Measurements from ENCODE around the gene MAGEA9B.
"Not testable (repeated sequence)": the region's sequence is repeated elsewhere in the genome, so short reads cannot be mapped to it uniquely, and the experiment has no call there.

Gene MAGEA9B, protein sequence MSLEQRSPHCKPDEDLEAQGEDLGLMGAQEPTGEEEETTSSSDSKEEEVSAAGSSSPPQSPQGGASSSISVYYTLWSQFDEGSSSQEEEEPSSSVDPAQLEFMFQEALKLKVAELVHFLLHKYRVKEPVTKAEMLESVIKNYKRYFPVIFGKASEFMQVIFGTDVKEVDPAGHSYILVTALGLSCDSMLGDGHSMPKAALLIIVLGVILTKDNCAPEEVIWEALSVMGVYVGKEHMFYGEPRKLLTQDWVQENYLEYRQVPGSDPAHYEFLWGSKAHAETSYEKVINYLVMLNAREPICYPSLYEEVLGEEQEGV

DNA sequence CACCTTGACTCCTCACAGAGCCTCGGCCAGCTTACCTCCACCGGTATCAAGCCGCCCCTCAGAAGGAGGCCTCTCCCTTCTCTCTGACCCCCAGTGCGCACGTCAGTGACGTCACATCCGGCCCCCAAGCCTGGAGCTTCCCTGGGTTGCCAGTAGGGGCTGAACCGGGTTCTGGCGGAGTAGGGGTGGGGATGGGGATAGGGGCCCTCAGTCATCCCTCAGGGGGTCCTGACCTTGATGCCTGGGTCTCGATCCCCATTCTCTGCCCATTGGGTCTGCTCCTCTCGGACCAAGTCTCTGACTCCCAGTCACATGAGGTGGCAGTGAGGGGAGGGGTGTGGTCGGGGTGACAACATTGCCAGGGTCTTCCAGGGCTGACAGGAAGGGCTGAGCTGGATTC is at the start of gene MAGEA9B:
MAGEA9B (minus strand) TSS at position 101 of the 400 bp plus-strand sequence. CDS start 4,280 bp downstream, outside the sequence.
- DNase-seq: not testable (repeated sequence)

DNA sequence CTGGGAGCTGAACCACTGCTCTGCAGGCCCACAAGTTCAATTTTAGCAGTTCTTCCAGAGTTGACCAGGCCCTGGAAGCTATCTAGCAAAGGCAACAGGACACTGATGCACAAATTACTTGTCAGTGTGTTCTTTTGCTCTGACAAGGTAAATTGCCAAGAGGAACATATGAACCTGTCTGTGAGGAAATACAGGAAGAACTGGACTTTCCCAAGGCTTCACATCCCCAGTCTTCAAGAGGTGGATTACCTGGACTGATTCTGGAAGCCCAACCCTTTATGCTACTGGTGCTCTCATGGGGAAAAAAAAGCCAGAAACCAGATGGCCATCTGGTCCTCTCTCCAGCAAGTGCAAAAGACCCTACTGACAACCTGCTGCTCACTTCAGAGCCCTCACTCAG is 46.3 kb upstream of the MAGEA9B start:
- no peak for DNase-seq

DNA sequence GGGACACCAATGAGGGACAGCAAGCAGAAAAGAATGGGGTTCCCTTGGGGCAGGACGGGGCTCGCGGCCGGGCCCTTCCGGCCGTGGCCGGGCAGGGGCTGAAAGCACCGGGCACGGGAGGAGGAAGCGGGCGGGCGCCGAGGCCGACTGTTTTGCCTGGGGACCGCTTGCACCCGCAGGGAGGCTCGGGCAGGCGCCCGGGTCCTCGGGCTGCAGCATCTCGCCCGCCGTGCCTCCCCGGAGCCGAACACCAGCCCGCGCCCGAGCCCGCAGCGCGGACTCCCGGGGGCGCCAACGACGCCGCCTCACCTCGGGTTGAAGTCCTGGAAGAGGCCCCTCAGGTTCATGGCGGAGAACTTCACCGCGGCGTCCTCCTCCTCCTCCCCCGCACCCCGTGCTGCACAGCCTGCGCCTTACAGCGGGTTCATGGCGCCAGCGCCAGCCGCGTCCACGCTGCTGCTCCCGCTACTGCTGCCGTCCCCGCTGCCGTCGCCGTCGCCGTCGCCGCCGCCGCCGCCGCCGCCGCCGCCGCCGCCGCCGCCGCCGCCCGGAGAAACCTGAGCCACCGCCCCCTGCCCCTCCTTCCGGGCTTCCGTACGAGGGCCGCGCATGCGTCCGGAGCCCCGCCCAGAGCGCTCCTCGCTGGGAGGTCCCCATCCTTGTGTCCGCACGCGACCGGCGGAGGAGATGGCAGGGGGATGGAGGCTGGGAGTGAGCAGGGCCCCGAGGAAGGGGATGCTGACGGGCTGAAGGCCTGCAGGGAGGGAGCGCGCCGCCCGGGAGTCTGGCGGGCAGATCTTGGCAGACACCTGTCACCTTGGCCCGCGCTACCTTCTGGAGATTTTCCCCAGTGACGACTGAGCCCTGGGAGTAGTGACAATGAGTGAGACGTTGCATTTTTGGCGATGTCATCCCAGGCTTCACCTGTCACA is 44.2 kb upstream of the MAGEA9B start, which contains the start of gene TMEM185A:
TMEM185A (minus strand) TSS at position 559 of the 932 bp plus-strand sequence; CDS start at position 347, 212 bp downstream.
- no peak for DNase-seq

DNA sequence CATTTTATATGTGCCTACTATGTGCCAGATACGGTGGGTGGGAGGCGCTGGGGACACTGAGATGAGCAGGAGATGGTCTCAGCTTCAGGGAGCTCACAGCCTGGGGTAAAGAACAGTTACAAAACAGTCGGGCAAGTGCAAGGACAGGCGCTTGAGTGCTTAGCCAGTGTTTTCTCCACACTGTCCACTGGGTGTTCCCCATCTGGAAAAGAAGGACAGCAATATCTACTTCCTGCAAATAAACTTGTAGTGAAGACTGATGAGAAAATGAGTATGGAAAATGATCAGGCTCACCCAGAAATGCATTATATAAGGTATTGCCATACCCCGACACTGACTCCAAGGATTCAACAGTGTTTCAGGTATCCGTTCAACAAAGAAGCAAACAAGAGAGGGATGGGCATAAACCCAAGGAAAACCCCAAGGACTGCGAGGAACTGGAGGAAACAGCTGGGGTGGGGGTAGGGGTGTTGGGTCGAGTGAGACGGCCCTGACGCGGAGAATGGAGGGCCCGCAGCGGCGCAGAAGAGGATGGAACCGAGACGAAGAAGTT is 43.5 kb upstream of the MAGEA9B start:
- no peak for DNase-seq

DNA sequence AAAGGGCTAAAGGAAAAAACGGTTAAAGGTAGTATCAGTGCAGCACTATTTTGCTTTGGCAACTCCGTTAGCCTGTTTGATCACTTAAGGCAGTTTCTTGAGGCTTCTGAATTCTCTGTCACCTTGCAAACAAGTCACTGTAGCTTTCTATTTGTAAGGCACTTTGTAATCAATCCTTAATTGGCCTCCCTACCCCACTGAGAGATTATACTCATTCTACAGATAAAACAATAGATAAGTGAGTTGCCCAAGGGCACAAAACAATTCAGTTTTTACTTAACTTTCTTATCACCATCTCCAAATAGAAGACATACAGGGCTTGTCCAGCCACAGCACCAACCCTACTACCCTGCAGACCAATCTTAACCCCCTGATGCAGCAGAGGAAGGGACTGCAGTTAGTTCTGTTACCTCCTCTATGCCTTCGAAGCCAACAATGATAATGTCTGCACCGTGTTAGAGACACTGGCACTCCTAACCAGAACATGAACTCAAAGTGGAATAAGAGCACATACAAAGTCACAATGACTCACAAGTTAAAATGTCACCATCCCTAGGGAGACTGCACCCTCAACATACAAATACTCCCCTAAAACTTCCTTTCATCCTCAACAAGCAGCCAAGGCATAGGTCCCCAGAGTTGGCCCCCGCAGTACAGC is 42.6 kb upstream of the MAGEA9B start:
- no peak for DNase-seq

DNA sequence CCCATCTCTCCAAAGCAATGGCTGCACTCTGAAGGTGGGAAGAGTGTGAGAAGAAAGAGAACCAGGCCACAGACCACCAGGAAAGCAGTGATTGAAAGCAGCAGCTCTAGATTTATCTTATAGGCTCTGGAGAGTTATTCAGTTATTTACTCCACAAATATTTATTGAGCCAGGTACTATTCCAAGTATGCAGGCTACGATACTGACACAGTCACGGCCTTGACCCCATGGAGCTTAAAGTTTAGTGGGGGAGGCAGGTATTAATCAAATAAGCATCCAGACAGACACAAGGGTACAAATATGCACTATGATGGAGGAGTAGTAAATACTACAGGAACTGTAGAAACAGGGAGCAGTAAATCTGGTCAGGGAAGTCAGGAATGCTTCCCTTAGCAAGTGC is 41.5 kb upstream of the MAGEA9B start:
- DNase-seq: no peak

DNA sequence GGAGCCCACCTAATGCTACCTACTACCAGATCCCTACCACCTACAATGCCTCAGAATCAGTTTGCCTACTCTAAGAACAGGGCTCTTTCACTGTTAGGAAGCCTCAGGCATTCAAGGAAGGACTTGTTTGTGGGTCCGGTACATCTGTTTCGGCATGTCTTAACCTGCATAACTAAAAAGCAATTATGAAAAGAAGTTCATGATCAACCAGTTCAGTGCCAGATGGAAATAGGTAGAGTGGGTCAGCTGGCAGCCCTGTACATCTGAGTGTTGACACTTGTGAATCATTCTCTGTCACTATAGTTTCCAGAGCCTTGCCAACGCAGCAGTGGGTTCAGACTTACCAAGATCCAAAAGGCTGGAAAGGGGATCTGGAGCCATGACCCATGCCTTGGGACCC is 41.0 kb upstream of the MAGEA9B start:
- peak; percentile 41 for DNase-seq

DNA sequence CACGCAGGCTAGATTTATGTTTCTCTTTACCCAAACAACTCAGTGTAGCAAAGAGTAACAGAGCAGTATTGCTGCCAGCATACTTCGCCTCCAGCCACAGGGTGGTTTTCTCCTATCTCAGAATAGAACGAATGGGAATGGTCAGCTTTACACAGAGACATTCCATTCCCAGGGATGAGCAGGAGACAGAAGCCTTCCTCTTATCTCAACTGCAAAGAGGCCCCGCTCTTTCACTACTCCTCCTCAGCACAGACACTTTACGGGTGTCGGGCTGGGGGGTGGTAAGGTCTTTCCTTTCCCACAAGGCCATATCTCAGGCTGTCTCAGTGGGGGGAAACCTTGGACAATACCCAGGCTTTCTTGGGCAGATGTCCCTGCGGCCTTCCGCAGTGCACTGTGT is 39.6 kb upstream of the MAGEA9B start:
- not testable (repeated sequence) for DNase-seq

DNA sequence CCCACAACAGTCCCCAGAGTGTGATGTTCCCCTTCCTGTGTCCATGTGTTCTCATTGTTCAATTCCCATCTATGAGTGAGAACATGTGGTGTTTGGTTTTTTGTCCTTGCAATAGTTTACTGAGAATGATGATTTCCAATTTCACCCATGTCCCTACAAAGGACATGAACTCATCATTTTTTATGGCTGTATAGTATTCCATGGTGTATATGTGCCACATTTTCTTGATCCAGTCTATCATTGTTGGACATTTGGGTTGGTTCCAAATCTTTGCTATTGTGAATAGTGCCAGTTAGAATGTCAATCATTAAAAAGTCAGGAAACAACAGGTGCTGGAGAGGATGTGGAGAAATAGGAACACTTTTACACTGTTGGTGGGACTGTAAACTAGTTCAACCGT is 32.4 kb upstream of the MAGEA9B start:
- DNase-seq: not testable (repeated sequence)

DNA sequence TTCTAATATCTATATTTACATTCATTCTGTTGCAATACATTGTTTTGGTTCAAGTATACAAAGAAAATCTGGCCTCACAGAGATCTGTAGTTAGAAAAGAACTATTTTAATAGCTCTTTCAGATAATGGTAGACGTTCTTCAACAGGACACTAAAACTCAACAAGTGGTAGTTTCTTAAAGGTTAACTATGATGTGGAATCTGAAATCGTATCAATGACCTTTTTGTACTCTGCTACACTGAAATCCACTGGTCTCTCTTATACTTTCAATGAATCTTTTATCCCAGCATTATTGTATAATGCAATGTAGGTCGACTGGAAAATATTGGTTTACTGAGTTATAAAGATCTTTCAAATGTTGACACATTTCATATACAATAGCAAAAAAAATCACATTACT is 31.6 kb upstream of the MAGEA9B start:
- DNase-seq: no peak

DNA sequence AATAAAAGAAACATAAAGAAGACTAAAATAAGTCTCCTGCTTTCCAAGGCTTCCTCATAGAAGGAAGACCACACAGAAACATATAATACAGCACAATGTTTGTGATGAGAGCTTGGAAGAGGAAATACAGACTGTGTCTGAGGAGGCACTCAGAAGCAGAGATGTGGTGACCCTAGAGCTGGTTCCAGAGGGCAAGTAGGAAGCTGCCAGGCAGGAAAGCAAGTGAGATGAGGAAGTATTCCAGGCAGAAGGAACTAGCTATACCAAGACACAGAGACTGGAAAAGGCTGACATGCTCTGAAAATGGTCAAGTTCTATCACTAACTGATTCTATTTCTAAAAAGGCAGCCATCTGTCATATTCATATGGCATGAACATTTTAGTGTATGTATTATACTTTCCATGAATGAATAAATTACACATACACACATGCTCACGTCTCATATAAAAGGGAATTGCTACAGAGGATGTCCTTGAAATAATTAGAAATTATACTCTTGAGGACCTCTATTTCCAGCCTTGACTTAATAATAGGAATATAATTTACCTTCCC is 24.4 kb upstream of the MAGEA9B start:
- DNase-seq: no peak

DNA sequence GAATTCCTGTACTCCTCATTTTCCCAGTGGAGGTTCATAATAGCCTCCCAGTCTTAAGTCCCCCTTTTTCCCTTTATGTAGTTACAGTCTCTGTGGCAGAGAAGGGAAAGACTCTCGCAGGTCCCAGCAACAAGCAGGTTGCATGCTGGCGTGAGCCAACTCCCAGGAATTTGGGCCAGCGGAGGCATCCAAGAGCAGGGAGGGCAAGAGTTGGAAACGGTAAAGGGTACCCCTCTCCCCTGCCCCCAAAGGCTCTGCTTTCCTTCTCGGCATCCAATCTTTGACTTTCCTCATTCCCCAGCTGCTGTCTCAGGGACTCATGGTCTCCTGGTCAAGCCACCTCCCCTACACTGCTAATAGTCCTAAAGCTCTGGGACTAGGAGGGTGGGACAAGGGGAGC is 23.3 kb upstream of the MAGEA9B start:
- DNase-seq: no peak

DNA sequence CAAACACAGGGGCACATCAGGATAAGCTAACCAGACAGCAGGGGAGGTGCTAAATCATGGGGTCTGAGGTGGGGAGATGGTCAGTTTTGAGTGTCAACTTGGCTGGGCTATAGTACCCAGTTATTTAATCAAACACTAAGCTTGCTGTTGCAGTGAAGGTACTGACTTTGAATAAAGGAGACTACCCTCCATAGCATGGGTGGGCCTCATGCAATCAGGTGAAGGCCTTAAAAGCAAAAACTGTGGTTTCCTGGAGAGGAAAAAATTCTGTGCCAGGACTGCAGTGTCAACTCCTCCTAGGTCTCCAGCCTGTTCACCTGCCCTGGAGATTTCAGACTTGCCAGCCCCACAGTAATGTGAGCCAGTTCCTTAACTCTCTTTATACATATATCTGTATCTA is 20.4 kb upstream of the MAGEA9B start:
- no peak for DNase-seq

DNA sequence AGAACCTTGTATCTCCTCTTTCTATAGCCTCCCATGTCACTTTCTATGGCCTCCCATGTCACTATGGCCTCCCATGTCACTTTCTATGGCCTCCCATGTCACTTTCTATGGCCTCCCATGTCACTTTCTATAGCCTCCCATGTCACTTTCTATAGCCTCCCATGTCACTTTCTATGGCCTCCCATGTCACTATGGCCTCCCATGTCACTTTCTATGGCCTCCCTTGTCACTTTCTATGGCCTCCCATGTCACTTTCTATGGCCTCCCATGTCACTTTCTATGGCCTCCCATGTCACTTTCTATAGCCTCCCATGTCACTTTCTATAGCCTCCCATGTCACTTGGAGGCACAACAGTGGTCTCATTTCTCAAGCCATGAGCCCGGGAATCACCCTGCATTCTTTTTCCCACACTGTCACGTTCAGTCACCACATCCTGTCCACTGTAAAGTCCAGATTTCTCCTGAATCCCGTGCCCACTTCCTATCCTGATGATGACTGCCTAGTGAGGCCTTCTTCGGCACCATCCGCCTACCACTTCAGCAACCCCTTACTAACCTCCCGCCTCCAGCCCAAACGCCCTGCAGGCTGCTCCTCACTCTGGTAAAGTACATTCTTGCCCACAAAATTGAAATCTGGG is 18.1 kb upstream of the MAGEA9B start:
- DNase-seq: not testable (repeated sequence)

DNA sequence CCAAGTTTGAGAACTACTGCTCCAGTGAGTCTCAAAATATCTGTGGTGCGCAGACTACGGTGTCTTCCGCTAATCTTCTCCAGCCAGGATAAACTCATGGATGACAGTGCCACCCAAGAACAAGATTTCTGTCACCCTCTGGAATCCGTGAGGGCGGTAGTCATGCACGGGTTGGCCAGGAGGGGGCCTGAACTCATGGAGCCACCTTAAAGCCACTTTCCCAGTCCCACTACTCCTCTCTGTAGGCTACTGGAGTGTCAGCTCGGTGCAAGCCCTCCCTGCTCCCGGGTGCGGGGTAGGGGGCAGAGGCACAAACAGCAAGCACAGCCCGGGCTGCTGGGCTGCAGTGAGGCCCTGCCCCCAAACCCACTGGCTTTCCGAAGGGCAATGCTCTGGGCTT is 11.3 kb upstream of the MAGEA9B start:
- not testable (repeated sequence) for DNase-seq

DNA sequence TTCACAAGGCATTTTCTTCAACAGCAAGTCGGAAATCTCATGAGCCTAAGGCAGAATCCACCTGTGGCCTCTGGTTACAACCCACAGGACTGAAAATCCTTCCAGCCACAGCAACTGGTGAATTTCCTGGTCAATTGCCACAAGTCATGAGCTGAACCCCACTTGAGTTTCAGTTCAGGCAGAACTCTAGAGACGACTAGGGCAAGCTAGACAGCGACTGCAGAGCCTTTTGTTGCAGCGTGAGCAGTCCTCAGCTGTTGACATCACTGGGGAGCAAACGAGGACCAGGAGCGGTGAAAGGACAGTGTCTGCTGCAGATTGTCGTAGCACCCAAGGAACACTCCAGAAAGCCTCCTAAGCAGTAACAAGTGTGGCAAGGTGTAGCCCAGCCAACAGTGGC is 8.7 kb upstream of the MAGEA9B start:
- not testable (repeated sequence) for DNase-seq

DNA sequence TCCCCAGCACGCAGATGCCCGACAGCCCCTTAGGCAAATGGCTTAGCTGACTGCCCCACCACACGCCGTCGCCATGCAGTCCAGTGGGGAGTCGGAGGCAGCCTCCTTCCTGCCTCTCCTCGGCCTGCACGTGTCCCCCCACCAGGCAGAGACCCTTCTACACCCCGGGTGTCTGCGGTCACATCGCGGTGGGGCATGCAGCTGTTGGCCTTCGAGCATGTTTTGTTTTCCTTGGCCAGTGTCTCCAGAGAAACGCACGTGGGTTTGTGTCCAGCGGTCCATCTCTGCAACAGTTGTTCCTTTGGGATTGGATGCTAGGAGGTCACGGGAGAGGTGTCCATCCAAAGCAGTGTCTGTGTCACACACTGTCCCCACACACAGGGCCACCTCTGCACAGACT is 8.0 kb upstream of the MAGEA9B start, which contains the start of gene HSFX2:
HSFX2 (minus strand) TSS at position 101 of the 400 bp plus-strand sequence. CDS start 614 bp downstream, outside the sequence.
- not testable (repeated sequence) for DNase-seq

DNA sequence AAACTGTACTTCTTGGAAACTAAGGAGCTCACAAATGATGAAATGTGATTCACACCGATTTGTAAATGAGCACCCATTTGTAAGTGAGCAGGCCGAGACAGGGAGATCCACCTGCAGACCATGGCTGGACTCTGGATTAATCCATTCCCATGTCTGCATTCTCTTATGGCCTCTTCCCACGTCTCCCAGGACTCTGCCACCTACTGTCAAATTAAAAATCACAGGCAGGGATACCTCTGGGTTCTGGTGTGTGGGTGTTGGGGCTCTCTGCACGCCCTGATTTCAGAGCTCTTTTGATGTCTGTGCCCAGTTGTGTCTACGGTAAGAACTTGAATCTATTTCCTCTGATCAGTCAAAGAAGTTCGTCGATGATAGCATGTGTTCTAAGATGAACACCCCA is 3.7 kb upstream of the MAGEA9B start:
- DNase-seq: not testable (repeated sequence)

DNA sequence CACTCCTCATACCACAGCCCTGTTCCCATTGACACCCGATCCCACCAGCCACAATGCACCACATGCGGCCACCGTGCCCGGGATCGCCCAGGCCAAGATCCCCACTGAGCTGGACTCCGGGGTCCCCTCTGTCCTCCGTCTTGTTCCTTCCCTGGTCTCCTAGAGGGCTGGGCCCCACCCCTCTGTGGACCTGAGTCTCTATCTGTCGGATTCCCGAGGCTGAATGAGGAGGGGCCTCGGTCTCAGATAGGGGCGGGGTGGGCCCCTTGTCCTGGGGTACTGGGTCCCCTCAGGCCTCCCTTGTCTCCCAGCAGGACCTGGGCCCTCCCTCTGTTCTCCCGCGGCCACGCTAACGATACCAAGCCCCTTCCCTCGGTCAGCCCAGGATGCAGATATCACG is 1.6 kb downstream of the MAGEA9B start:
- not testable (repeated sequence) for DNase-seq

DNA sequence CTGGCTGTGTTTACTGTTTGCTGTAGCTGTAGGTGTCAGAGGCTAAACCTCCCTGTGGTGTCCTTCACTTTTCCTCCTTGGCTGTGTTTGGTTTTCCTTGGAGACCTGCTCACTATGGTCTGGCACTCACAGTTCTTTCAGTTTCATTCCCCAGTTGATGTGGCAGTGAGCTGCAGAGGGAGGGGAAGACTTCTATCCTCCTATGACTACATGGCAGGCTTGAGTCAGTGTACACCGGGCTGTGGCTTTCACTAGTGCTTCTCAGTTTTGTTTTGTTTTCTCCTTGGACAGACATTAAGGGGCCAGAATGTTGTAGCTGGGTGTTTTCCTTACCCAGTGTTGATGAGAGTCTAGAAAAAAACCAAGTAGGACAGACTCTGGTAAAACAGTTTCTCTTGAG is 13.8 kb downstream of the MAGEA9B start:
- DNase-seq: not testable (repeated sequence)

DNA sequence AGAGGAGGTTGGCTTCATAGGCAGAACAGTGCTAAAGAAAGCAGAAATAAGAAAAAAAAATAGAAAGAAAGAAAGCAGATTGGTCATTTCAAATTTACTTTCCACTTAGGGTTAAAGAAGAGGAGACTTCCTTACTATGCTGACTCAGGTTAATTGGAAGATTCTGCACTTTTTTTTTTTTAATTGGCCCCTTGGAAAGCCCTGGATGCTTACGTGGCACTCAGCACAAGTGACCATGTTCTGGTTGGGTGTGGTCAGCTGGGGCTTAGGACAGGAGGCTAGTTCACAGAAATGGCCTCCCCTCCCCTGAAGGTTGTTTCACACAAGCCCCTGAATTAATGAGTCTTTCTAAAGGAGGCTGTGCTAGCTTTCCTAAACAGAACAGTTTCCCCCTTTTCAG is 14.5 kb downstream of the MAGEA9B start:
- no peak for DNase-seq

DNA sequence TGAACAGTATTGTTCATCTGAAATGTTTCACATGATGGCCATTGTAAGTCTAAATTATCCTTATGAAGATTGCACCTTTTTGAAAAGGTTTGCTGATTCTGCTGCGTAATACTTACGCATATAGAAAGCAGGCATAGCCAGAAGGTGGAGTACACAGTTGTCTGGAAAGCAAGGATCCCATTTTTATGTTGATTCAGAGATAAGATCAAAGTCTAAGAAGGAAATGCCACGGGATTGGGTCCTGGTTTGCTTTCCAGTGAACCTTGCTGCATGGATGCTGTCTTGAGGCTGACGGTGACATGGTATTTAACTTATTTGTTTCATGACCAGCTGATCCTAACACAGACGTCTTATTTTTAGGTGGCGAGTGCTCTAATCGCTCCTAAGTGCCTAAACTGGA is 15.5 kb downstream of the MAGEA9B start:
- no peak for DNase-seq

Data from DMS 273 treated with DMSO at 0.1 percent for 48 hours (cell line).